CD1c-positive myeloid dendritic cell (primary cell): ENCODE results near the gene ZZZ3.
"Not testable (repeated sequence)": the region's sequence is repeated elsewhere in the genome, so short reads cannot be mapped to it uniquely, and the experiment has no call there.

Source experiments
- DNase-seq: peaks from one replicate; pipeline ENCODE4 v3.0.0-alpha.2; 2016; ENCODE audit errors: extremely low spot score

Gene ZZZ3

DNA sequence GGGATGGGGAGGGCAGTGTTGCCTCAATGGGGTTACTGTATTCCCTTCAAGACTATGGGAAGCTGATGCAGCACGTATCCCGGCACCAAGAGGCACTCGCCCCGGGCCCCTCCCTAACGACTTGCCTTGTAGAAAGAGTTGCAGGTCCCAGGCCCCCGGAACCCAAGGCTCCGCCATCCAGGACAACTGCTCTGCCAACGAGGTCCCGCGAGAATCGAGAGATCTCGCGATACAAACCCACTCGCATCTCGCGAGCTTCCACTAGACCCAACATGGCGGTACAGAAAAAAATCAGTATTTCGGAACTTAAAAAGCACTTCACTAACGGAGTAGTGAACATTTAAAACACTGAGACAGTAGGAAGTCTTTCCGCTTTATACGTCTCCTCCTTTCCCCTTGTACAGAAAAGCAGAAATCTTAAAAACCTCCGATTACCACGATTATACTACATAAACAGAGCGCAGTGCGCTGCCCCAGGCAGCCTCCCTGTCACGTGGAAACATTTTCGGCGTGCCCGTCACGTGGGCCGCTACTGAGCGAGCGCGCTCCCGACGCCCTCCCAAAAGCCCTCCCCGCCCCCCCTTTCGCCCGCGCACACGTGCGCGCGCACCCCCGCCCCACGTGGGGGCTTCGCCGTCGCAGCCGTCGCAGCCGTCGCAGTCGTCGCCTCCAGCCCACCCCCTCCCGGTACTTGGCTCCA, at the start of gene ZZZ3:
Gene ZZZ3, minus strand, starts transcription at position 199 of the 700 bp plus-strand sequence. CDS start 49,304 bp downstream, outside the sequence.
- peak; percentile 98 for DNase-seq

DNA sequence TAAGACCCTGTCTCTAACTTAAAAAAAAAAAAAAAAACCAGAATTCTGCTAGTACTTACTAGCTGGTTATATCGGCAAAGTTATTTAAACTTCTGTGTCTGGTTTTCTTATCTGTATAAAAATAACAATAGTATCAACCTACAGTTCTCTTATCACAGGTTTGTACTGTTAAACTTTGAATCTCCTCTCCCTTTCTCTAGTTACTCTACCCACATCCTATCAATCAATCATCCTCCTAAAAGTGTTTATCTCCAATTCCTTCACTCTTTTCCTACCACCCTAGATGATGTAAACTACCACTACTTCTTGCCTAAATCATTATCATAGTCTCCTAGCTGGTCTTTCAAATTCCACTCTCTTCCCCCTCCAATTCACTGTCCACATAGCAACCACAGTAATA, 49.6 kb upstream of the ZZZ3 start:
- no peak for DNase-seq

DNA sequence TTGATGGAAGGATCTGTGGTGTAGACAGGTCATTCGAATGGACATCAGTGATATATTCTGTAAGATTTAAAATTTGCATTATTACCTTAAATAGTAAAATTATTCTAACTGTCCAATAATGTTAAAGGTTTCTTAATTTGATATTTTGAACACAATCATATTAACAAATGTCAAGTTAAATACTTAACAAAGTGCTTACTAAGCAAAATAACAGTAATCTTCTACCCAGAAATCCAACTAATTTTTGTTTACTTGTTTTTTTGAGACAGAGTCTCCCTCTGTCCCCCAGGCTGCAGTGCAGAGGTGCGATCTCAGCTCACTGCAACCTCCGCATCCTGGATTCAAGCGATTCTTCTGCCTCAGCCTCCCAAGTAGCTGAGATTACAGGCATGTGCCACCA, 43.2 kb upstream of the ZZZ3 start:
- DNase-seq = no peak

DNA sequence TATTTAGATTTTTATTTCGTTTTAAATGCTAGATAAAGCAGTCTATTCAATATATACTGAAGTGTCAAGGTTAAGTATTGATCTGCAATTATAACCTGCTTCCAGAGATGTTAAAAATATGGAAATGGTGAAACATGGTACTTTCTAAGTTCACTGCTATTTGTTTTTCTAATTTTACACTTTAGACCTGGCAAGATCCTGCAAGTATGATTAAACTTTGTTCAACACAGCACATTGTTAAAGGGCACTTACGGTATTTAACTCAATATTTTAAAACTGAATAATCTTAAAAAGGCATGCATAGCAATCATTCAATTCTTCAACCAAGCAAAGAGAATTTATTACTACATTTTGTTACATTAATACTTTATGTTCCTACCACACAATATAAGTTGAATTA, 35.7 kb upstream of the ZZZ3 start:
- DNase-seq = no peak

DNA sequence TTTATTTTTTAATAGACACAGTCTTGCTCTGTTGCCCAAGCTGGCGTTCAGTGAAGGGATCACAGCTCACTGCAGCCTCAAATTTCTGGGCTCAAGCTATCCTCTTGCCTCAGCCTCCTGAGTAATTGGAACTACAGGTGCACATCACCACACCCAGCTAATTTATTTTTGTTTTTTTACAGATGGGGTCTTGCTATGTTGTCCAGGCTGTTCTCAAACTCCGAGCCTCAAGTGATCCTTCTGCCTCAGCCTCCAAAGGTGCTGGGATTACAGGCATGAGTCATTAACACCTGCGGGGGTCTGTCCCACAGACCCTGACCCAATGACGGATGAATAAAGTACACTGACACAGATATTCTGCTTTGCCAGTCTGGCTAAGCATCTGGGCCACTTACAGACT, 33.6 kb upstream of the ZZZ3 start:
- DNase-seq = no peak

DNA sequence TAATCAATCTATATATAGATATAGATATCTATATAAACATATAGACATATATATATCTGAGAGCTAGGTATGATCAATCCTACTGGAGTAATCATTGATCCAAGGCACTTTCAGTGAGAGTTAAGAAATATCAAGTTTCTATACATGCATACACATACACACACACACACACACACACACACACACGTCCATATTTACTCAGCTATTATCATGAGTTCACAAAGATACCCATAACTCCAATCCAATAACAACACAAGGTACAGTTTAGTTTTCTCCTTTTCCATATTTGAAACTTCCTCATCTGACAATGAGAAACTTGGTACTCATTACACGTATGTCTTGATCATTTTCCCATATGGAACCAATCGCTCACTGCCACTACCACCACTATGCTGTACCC, 27.3 kb upstream of the ZZZ3 start:
- no peak for DNase-seq

DNA sequence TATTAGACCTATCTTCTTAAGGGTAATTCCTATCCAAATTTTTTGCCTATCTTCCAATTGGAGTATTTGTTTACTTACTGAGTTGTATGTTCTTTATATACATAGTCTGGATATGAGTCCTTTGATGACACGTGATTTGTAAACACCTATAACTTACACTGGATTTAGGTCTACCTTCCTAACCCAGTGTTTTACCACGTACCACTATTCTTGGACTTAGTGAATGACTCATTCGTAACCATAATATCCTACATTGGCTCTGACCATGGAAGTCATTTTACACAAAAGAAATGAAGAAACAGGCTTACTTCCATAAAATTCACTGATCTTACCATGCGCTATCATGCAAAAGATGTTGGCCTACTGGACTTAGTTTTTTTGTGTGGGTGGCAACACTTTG, 23.9 kb upstream of the ZZZ3 start:
- no peak for DNase-seq

DNA sequence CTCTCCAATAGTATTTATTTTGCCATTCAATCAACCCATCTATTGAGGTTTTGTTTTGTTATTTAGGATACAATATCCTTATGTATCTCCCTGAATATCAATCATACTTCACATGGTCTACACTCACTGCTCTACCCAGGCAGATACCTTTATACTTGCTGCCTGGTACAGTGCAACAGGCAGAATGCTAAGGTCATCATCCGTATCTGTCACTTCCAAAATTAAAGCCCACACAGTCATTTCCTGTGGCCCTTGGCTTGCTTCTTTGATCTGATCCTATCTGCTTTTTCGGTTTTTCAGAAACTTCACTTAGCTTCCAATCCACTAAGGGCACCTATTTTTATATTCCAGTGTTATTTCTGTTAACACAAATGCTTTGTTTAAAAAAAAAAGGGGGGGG, 22.3 kb upstream of the ZZZ3 start:
- no peak for DNase-seq

DNA sequence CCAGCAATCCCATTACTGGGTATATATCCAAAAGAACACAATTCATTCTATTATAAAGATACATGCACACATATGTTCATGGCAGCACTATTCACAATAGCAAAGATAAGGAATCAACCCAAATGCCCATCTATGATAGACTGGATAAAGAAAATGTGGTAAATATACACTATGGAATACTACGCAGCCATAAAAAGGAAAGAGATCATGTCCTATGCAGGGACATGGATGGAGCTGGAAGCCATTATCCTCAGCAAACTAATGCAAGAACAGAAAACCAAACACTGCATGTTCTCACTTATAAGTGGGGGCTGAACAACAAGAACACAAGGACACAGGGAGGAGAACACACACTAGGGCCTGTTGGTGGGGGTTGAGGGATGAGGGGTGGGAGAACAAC, 17.2 kb upstream of the ZZZ3 start:
- not testable (repeated sequence) for DNase-seq

DNA sequence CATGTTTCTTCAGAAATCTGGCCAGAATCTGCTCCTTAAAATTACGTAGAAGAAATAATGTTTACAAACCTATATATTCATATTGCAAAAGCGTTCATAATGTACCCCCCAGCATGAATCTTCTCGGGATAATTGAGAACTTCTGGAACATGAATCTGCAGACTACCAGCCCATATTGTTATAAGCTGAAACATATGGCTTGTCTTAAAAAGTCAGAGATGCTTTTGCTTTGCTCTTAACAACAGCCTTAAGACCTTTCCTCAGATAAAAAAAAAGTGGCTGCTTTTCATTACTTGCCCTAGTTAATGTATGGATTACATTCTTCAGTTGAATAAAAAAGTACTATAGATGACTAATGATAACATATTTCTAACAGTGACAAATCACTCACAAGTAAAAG, 15.0 kb upstream of the ZZZ3 start:
- no peak for DNase-seq

DNA sequence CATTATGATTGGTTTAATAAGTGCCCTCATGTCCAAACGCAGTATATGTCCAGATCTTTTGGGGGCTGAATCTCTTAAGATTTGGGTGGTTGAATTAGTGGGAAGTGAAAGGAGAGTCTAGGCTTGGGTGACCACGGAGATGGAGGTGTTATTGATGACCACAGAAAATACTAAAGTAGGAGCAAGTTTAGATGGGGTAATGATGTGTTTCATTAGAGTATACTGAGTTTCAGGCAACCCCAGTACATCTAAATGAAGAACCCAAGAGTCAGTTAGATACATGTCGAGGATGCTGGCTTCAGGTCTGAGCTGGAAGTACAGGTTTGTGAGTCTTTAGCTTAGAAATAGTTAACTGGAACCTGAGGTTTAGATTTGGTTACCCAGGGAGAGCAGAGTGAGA, 6.5 kb upstream of the ZZZ3 start:
- no peak for DNase-seq

DNA sequence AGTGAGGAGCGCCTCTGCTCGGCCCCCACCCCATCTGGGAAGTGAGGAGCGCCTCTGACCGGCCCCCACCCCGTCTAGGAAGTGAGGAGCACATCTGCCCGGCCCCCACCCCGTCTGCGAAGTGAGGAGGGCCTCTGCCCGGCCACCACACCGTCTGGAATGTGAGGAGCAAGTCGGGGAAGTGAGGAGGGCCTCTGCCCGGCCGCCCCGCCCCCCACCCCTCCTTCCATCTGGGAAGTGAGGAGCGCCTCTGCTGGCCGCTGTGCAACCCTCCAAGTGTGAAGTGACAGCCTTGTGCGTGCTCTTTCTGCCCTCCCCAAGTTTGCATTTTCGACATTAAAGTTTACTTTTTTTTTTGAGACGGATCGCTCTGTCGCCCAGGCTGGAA, 5.1 kb upstream of the ZZZ3 start:
- no peak for DNase-seq

DNA sequence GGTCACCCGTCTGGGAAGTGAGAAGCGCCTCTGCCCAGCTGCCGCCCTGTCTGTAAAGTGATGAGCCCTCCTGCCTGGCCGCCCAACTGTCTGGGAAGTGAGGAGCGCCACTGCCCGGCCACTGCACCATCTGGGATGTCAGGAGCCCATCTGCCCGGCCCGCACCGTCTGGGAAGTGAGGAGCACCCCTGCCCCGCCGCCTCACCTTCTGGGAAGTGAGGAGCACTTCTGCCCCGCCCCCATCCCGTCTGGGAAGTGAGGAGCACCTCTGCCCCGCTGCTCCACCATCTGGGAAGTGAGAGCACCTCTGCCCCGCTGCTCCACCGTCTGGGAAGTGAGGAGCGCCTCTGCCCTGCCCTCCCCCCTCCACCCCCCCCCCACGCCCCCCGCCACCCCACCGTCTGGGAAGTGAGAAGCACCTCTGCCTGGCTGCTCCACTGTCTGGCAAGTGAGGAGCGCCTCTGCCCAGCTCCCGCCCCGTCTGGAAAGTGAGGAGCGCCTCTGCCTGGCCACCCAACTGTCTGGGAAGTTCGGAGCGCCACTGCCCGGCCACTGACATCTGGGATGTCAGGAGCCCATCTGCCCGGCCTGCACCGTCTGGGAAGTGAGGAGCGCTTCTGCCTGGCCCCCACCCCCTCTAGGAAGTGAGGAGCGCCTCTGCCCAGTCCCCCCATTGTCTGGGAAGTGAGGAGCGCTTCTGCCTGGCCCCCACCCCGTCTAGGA, 4.5 kb upstream of the ZZZ3 start:
- no peak for DNase-seq

DNA sequence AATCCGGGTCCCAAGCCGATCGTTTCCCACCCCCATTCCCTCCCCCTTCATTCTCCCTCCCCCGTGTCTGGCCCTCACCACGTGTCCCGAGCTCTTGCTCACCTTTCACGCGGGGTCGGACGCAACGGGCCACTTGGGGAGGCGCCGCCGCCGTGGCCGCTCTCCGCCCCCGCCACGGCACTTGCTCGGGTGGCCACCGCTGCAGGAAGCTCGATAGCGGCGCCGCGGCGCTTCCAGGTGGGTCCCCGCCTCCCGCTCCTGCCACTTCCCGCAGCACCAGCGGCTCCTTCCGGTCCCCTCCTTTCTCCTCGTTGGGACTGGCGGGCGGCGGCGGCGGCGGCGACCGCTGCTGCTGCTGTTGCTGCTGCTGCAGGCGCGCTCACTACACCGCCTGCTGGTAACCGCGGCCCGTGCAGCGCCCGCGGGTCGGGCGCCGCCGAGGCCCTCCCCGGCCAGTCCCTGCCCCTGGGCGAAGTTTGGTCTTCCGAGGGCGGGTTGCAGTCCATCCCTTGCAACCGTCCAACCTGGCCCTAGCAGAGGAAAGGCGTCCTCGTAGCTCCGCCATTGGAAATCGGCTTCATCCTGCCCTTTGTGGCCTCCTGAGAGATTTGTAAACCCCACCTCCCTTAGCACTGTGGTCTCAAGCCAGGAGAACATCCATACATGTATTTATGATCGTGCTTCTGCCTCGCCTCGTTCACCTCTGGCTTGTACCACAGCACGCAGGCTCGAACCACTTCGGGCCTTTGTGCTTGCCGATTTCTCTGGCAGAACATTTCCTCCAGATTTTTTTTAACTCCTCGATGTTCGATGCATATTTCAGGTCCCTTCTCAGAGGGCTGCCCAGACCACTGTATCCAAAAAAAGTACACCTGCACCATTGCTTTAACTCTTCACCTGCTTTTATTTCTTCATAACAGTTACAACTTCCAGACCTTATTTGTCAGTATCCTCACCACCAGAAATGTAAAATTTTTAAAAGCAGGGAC, 996 bp upstream of the ZZZ3 start:
- DNase-seq = peak; percentile 95

DNA sequence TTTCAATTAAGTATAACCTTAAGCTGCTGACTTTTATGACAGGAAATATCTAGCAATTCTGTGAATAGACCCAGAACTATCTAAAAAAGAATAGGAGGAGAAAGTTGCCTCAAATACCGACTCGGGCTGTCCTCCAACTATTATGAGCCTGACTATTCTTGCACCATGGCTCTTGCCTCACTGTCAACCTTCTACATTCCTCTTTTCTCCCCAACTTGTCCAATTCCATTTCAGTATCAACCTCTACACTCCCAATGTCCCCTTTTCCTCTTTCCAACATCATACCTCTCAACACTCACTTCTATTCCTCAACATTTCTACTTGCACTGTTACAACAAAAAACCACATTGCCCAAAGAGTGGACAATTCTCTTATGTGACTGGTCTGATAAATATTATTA, 2.3 kb downstream of the ZZZ3 start:
- DNase-seq = no peak

DNA sequence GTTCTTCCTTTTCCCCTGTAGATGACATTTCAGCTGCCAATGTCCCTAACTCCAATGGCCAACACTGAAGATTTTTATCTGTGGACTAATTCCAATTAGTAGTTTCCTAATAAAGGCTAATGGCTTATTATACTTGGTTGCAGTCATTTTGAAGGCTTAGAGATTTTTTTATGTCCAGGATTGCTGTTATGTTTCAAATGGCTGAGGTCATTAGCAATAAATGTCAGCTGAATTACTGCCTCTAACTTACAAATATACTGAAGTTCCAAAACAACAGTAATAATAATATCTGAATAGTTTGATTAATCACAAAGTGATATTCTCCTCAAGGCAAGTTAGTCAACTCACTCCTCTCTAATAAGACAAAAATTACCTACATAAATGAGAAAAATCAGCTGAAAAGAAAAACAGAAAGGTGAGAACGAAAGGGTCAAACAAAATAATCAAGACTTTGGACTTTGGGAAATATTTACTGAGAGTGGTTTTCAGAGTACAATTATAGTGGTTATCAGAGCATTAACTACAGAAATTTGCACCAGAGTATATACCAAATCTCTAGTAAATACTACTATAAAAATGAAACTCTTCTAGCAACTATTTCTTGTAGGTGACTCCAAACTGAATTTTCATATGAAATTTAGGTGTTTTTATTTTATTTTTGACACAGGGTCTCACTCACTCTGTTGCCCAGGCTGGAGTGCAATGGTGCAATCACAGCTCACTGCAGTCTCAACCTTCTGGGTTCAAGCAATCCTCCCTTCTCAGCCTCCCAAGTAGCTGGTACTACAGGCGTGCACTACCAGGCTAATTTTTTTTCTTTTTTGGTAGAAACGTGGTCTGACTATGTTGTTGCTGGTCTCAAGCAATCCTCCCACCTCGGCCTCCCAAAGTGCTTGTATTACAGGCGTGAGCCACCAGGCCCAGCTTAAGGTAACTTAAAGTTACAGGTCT, 3.5 kb downstream of the ZZZ3 start:
- no peak for DNase-seq

DNA sequence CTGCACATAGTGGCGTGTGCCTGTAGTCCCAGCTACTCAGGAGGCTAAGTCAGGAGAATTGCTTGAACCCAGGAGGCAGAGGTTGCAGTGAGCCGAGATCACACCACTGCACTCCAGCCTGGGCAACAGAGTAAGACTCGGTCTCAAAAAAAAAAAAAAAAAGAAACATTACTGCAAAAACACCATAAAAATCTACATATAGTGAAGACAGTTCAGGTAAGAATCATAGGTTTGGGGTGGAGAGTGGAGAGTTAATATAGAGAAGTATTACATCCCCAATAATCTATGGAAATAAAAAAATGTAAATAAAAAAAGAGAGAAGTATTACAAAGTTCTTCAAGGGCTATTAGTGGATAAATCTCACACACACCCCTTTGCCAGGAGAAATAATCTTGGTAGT, 7.7 kb downstream of the ZZZ3 start:
- DNase-seq = not testable (repeated sequence)

DNA sequence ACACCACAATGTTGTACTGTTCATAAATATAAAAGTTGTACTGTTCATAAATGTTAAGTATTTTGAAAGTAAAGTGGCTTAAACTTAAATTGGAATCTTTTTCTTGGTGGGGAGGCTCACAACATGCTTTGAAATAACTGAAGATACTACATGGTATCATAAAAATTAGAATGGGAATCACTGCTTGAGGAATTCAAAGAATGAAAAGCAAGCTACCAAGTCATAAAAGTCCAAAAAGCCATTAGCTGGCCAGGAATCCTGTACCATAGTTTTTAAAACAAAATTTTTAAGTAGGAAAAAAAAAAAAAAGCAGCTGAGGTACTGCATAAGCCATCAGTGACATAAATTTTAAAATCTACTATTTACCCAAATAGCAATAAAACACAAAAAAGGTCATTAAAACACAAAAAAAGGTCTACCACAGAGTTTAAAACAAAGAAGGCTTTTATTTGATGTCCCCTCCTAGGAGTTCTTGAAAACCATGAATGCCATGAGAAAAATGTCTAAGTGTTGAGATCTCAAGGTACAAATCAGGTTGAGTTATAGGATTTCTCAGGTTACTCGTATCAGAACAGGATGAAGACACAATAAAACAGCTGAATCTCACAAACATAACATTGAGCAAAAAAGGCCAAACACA, 8.6 kb downstream of the ZZZ3 start:
- no peak for DNase-seq

DNA sequence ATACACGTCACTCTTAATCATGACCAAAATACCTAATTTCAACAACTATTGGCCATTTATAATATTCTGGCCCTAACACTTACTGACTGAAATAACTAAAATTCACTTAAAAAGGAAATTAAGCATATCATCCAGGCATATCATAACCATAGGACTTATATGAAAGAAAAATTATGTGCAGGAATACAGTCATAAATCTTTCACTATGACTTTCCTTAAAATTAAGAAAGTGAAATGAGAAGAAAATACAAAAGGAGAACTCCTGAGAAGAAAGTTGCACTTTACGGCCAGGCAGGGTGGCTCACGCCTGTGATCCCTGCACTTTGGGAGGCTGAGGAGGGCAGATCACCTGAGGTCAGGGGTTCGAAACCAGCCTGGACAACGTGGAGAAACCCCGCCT, 9.4 kb downstream of the ZZZ3 start:
- DNase-seq = no peak

DNA sequence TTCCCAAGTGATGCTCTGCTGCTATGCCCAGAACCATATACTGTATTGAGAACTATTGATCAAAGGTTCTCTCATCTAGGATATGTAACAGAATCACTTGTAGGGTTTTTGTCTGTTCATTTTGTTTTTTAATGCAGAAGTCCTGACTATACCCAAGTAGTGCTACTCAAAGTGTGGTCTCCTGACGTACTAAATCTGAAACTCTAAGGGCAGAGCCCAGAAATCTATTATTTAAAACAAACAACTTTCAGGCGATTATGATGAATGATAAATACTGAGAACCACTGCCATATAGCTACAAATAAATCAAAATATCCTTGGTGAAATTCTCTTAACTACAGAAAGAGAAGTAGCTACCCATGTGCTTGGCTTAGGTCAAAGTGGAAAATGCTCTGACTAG, 10.1 kb downstream of the ZZZ3 start:
- DNase-seq = no peak

DNA sequence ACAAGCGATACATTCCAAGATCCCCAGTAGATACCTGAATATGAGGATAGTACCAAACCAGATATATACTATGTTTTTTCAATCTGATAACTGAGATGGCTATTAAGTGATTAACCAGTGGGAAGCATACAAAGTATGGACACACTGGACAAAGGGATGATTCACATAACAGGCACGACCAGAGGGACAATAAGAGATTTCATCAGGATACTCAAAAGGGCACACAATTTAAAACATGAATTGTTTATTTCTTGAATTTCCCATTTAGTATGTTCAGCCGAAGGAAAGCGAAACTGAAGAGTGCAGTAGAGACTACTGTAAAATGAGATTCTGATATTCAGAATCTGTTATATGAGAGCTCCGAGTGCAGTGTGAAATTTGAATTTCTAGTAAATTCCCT, 10.6 kb downstream of the ZZZ3 start:
- no peak for DNase-seq
